ENCODE data around the gene NT5C3B. TPM values are rescaled to one million over a fixed set of nuclear protein-coding genes. Genes with fewer than 3 reads are reported as not detected.

NT5C3B gene
- total RNA-seq, 2 experiments from 2014 or later, result 25.7 to 29.7 TPM

DNA sequence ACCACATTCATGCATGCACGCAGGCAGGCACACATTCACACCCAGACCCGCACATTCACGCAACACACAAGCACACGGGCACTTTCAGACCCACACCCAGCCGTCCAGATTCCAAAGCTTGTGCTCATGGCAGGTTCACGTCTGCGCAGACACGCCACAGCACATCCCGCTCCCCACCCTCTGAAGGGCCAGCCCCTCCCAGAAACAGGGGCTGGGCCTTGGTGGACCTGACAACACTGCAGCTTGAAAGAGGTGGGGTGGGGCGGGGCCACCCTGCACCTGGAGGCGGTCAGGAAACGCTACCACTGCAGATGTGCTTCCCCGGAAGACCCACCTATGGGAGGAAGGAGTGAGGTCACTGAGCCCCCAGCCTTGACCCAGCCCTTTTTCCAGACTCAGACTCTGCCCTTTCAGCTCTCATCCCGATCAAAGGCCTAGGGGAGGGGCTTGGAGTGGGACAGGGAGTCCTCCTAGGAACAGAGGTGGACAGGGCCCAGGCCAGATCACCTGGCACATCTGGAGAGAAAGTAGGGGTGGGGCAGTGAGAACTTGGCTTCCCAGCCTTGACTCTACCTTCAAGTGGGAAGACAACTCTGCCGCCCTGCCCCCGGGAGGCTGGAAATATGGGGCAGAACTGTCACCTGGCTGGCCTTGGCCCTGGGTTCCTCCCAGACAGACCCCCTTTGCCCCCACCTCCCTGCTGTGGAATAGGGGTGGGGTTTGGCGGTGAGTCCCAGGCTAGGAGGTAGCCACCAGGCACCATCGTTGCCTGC, 35.2 kb downstream of the NT5C3B start:
- CTCF ChIA-PET, result interaction anchor here (1.4 to 2.2 kb wide), 4 partner anchors 11 to 63 kb away, joined by 3 to 11 read pairs (median 8); partner anchors contain the start of genes JUP and P3H4
- no peaks in the 10 kb centered on the region for H3K36me3 ChIP-seq (ENCODE audit: insufficient read depth, low read length)
- H3K27me3 ChIP-seq (ENCODE audit: control insufficient read depth in 1 of 2, insufficient read depth in 2 of 2, low read length in 2 of 2), result no peaks in the 10 kb centered on the region
- peaks cover 12% of the 10 kb centered on the region for H3K4me1 ChIP-seq (ENCODE audit: insufficient read depth, low read length)
- TF ChIP-seq, protein P1, sequence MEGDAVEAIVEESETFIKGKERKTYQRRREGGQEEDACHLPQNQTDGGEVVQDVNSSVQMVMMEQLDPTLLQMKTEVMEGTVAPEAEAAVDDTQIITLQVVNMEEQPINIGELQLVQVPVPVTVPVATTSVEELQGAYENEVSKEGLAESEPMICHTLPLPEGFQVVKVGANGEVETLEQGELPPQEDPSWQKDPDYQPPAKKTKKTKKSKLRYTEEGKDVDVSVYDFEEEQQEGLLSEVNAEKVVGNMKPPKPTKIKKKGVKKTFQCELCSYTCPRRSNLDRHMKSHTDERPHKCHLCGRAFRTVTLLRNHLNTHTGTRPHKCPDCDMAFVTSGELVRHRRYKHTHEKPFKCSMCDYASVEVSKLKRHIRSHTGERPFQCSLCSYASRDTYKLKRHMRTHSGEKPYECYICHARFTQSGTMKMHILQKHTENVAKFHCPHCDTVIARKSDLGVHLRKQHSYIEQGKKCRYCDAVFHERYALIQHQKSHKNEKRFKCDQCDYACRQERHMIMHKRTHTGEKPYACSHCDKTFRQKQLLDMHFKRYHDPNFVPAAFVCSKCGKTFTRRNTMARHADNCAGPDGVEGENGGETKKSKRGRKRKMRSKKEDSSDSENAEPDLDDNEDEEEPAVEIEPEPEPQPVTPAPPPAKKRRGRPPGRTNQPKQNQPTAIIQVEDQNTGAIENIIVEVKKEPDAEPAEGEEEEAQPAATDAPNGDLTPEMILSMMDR (IDR thresholded peaks at IDR 0.05), result no peak
- Mint-ChIP-seq H3K4me1 (ENCODE audit: low read depth) (peaks cover 5% of the 10 kb centered on the region), H3K9me3 (no peaks in the 10 kb centered on the region), H3K27me3 (peaks cover 5% of the 10 kb centered on the region), H3K4me3 (no peak overlapping the region), H3K36me3 (ENCODE audit: low read depth) (no peaks in the 10 kb centered on the region), H3K27ac (no peak overlapping the region)
- POLR2A ChIA-PET, result interaction anchor here (0.9 to 1.6 kb wide), 2 partner anchors 10 to 11 kb away, joined by 3 to 5 read pairs; partner anchors contain the start of gene P3H4
- intact Hi-C loops (cut with DNase I, micrococcal nuclease), result loop anchor here (1.0 kb wide), 1 partner anchor 62 kb away; no protein-coding TSS in a partner anchor
- H3K4me3 ChIP-seq (ENCODE audit: low read length), result no peak overlapping the region
- peak; percentile 28 for ATAC-seq (ENCODE audit: poor library complexity)
- DNase-seq, result peak in 3 of 14 experiments; percentile 14 to 47 (median 46)
- H3K9me3 ChIP-seq (ENCODE audit: control insufficient read depth in 1 of 2, insufficient read depth in 1 of 2, low read length in 2 of 2), result no peaks in the 10 kb centered on the region
- H3K27ac ChIP-seq (ENCODE audit: low read depth in 1 of 2, low read length in 2 of 2), result no peak overlapping the region

DNA sequence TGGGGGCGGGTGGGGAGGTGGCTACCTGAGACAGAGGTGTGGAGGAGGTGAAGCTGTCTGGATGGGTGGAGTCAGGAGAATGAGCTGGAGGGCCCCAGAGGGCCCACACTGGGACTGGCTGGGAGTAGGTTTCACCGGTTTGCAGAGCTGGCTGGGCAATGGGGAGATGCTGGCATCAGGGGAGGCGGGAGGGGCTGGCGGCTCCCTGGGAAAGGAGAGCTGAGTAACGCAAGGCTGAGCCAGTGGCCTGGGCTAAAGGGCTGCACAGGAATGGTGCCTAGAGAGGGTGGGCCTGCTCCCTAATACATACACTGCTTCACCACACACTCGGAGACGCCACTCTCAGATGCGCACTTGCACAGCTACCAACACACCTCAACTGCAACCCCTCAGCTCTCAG, 36.7 kb downstream of the NT5C3B start:
- H3K27me3 Mint-ChIP-seq, result peaks cover 5% of the 10 kb centered on the region
- no peak overlapping the region for H3K4me3 Mint-ChIP-seq
- TF ChIP-seq, protein P1 (IDR thresholded peaks at IDR 0.05), result no peak
- H3K9me3 Mint-ChIP-seq, result no peaks in the 10 kb centered on the region
- Histone ChIP-seq H3K27me3 (ENCODE audit: control insufficient read depth in 1 of 2, insufficient read depth in 2 of 2, low read length in 2 of 2) (no peaks in the 10 kb centered on the region), H3K4me3 (ENCODE audit: low read length) (no peak overlapping the region), H3K27ac (ENCODE audit: low read depth in 1 of 2, low read length in 2 of 2) (no peak overlapping the region), H3K36me3 (ENCODE audit: insufficient read depth, low read length) (no peaks in the 10 kb centered on the region), H3K4me1 (ENCODE audit: insufficient read depth, low read length) (peaks cover 12% of the 10 kb centered on the region), H3K9me3 (ENCODE audit: control insufficient read depth in 1 of 2, insufficient read depth in 1 of 2, low read length in 2 of 2) (no peaks in the 10 kb centered on the region)
- CTCF ChIA-PET, result no interaction called here
- intact Hi-C loops (cut with DNase I, micrococcal nuclease), result no loop called here
- H3K36me3 Mint-ChIP-seq (ENCODE audit: low read depth), result no peaks in the 10 kb centered on the region
- no peak for ATAC-seq (ENCODE audit: poor library complexity)
- no peak overlapping the region for H3K27ac Mint-ChIP-seq
- no peak for DNase-seq
- peaks cover 5% of the 10 kb centered on the region for H3K4me1 Mint-ChIP-seq (ENCODE audit: low read depth)
- POLR2A ChIA-PET, result no interaction called here

DNA sequence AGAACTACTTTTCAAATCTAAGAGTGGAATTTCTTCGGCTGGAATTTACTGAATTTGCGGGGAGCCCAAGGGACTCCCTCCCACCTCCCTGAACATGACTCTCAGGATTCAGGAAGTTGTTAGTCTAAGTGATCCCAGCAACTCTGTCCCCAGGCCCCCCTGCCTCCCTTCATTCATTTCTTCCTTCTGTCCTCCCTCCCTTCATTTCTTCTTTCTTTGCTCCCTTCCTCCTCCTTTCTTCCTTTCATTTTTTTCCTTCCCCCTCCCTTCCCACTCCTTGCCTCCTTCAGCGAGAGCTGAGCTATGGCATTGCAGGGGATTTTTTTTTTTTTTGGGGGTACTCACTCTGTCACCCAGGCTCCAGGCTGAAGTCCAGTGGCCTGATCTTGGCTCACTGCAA, 38.7 kb downstream of the NT5C3B start:
- ChIA-PET POLR2A (no interaction called here), CTCF (interaction anchor here (0.7 kb wide), 1 partner anchor 152 kb away, joined by 3 read pairs; no protein-coding TSS in a partner anchor)
- H3K27me3 Mint-ChIP-seq, result peaks cover 5% of the 10 kb centered on the region

More for the DNA sequence above, 38.7 kb downstream of the NT5C3B start:
- Mint-ChIP-seq H3K9me3 (no peaks in the 10 kb centered on the region), H3K27ac (no peak overlapping the region), H3K4me1 (ENCODE audit: low read depth) (peaks cover 5% of the 10 kb centered on the region), H3K4me3 (no peak overlapping the region), H3K36me3 (ENCODE audit: low read depth) (no peaks in the 10 kb centered on the region)
- ATAC-seq (ENCODE audit: poor library complexity), result no peak
- no peaks in the 10 kb centered on the region for H3K27me3 ChIP-seq (ENCODE audit: control insufficient read depth in 1 of 2, insufficient read depth in 2 of 2, low read length in 2 of 2)
- H3K27ac ChIP-seq (ENCODE audit: low read depth in 1 of 2, low read length in 2 of 2), result no peak overlapping the region
- peaks cover 12% of the 10 kb centered on the region for H3K4me1 ChIP-seq (ENCODE audit: insufficient read depth, low read length)
- H3K4me3 ChIP-seq (ENCODE audit: low read length), result no peak overlapping the region
- H3K36me3 ChIP-seq (ENCODE audit: insufficient read depth, low read length), result no peaks in the 10 kb centered on the region
- no peaks in the 10 kb centered on the region for H3K9me3 ChIP-seq (ENCODE audit: control insufficient read depth in 1 of 2, insufficient read depth in 1 of 2, low read length in 2 of 2)
- DNase-seq, result no peak
- TF ChIP-seq, protein P1 (IDR thresholded peaks at IDR 0.05), result no peak
- intact Hi-C loops (cut with DNase I, micrococcal nuclease), result no loop called here
